T-helper 1 cell treated with Interleukin-12 subunit alpha and Interleukin-12 subunit beta and Interleukin-4 antibody, amounts not matched to agents 30 μg/mL and 1 μg/mL, for 36 hours (primary cell): ENCODE data around the gene EEF1AKMT3.

Experiments used
- H3K27ac Mint-ChIP-seq: one replicate; pipeline ENCODE4 v1.8.0; 2021; ENCODE audit warnings: mild to moderate bottlenecking, mixed read lengths
- H3K27me3 Mint-ChIP-seq: one replicate; pipeline ENCODE4 v1.8.0; 2021; ENCODE audit warnings: low read depth, mixed read lengths
- H3K36me3 Mint-ChIP-seq: one replicate; pipeline ENCODE4 v1.8.0; 2021; ENCODE audit warnings: low read depth, mixed read lengths
- H3K4me1 Mint-ChIP-seq: one replicate; pipeline ENCODE4 v1.8.0; 2021; ENCODE audit warnings: low read depth, mixed read lengths
- H3K4me3 Mint-ChIP-seq: one replicate; pipeline ENCODE4 v1.8.0; 2021; ENCODE audit warnings: mild to moderate bottlenecking, moderate library complexity, mixed read lengths
- H3K9me3 Mint-ChIP-seq: one replicate; pipeline ENCODE4 v1.8.0; 2021; ENCODE audit warnings: mixed read lengths

The EEF1AKMT3 gene

GRCh38 chr12:57740656-57741412 is 31.6 kb upstream of the EEF1AKMT3 start:
- Mint-ChIP-seq H3K36me3 (peaks cover 25% of the 10 kb centered on the region), H3K9me3 (no peaks in the 10 kb centered on the region), H3K4me3 (peak overlapping the region; percentile 90), H3K4me1 (peaks cover 41% of the 10 kb centered on the region), H3K27ac (peak overlapping the region; percentile 88), H3K27me3 (no peaks in the 10 kb centered on the region)

GRCh38 chr12:57741413-57741789 is 31.0 kb upstream of the EEF1AKMT3 start:
- Mint-ChIP-seq H3K9me3 (no peaks in the 10 kb centered on the region), H3K27ac (peak overlapping the region; percentile 88), H3K4me3 (peak overlapping the region; percentile 90), H3K27me3 (no peaks in the 10 kb centered on the region), H3K36me3 (peaks cover 28% of the 10 kb centered on the region), H3K4me1 (peaks cover 47% of the 10 kb centered on the region)

- peak overlapping the region; percentile 90 for H3K4me3 Mint-ChIP-seq
Measured at GRCh38 chr12:57741844-57742738, 30.3 kb upstream of the EEF1AKMT3 start.

GRCh38 chr12:57743769-57744168 is 28.6 kb upstream of the EEF1AKMT3 start:
- peaks cover 50% of the 10 kb centered on the region for H3K4me1 Mint-ChIP-seq
- H3K27me3 Mint-ChIP-seq = no peaks in the 10 kb centered on the region
- H3K27ac Mint-ChIP-seq = peak overlapping the region; percentile 97
- H3K36me3 Mint-ChIP-seq = peaks cover 34% of the 10 kb centered on the region
- peak overlapping the region; percentile 88 for H3K4me3 Mint-ChIP-seq
- no peaks in the 10 kb centered on the region for H3K9me3 Mint-ChIP-seq

More at GRCh38 chr12:57741844-57742738, 30.3 kb upstream of the EEF1AKMT3 start:
- Mint-ChIP-seq H3K9me3 (no peaks in the 10 kb centered on the region), H3K4me1 (peaks cover 46% of the 10 kb centered on the region), H3K27ac (peak overlapping the region; percentile 88), H3K27me3 (no peaks in the 10 kb centered on the region), H3K36me3 (peaks cover 26% of the 10 kb centered on the region)

GRCh38 chr12:57744194-57744776 is 28.1 kb upstream of the EEF1AKMT3 start:
- Mint-ChIP-seq H3K27me3 (no peaks in the 10 kb centered on the region), H3K4me1 (peaks cover 46% of the 10 kb centered on the region), H3K9me3 (no peaks in the 10 kb centered on the region), H3K36me3 (peaks cover 34% of the 10 kb centered on the region), H3K4me3 (peak overlapping the region; percentile 88), H3K27ac (peak overlapping the region; percentile 97)

GRCh38 chr12:57744777-57745484 is 27.5 kb upstream of the EEF1AKMT3 start, which contains the start of gene TSPAN31:
Gene TSPAN31, plus strand, starts transcription at chr12:57745039. Its CDS starts 116 bp downstream, at chr12:57745155.
- H3K27me3 Mint-ChIP-seq = no peaks in the 10 kb centered on the region
- peaks cover 42% of the 10 kb centered on the region for H3K4me1 Mint-ChIP-seq
- H3K4me3 Mint-ChIP-seq = peak within 1 kb of the TSS; percentile 88
- H3K9me3 Mint-ChIP-seq = no peaks in the 10 kb centered on the region
- H3K27ac Mint-ChIP-seq = peak within 1 kb of the TSS; percentile 97
- peaks cover 32% of the 10 kb centered on the region for H3K36me3 Mint-ChIP-seq

- H3K36me3 Mint-ChIP-seq = peaks cover 36% of the 10 kb centered on the region
- H3K9me3 Mint-ChIP-seq = no peaks in the 10 kb centered on the region
- H3K27ac Mint-ChIP-seq = peak overlapping the region; percentile 97
- H3K4me1 Mint-ChIP-seq = peaks cover 45% of the 10 kb centered on the region
- no peaks in the 10 kb centered on the region for H3K27me3 Mint-ChIP-seq
- H3K4me3 Mint-ChIP-seq = peak overlapping the region; percentile 88
Measured at GRCh38 chr12:57745485-57745881, 26.9 kb upstream of the EEF1AKMT3 start.

GRCh38 chr12:57746025-57746424 is 26.4 kb upstream of the EEF1AKMT3 start:
- Mint-ChIP-seq H3K4me1 (peaks cover 42% of the 10 kb centered on the region), H3K27ac (peak overlapping the region; percentile 97), H3K36me3 (peaks cover 36% of the 10 kb centered on the region), H3K9me3 (no peaks in the 10 kb centered on the region), H3K4me3 (peak overlapping the region; percentile 88), H3K27me3 (no peaks in the 10 kb centered on the region)

GRCh38 chr12:57749061-57749460 is 23.4 kb upstream of the EEF1AKMT3 start:
- Mint-ChIP-seq H3K27me3 (no peaks in the 10 kb centered on the region), H3K36me3 (peaks cover 42% of the 10 kb centered on the region), H3K4me3 (no peak overlapping the region), H3K27ac (no peak overlapping the region), H3K9me3 (no peaks in the 10 kb centered on the region), H3K4me1 (peaks cover 60% of the 10 kb centered on the region)

- no peaks in the 10 kb centered on the region for H3K9me3 Mint-ChIP-seq
Measured at GRCh38 chr12:57750561-57751431, 21.6 kb upstream of the EEF1AKMT3 start.

GRCh38 chr12:57751432-57751787 is 21.0 kb upstream of the EEF1AKMT3 start:
- peaks cover 3% of the 10 kb centered on the region for H3K27me3 Mint-ChIP-seq
- peak overlapping the region; percentile 88 for H3K27ac Mint-ChIP-seq
- H3K4me1 Mint-ChIP-seq = peaks cover 52% of the 10 kb centered on the region
- peak overlapping the region; percentile 96 for H3K4me3 Mint-ChIP-seq
- peaks cover 35% of the 10 kb centered on the region for H3K36me3 Mint-ChIP-seq
- no peaks in the 10 kb centered on the region for H3K9me3 Mint-ChIP-seq

More at GRCh38 chr12:57750561-57751431, 21.6 kb upstream of the EEF1AKMT3 start:
- peak overlapping the region; percentile 96 for H3K4me3 Mint-ChIP-seq
- H3K27ac Mint-ChIP-seq = peak overlapping the region; percentile 88
- H3K4me1 Mint-ChIP-seq = peaks cover 54% of the 10 kb centered on the region
- peaks cover 39% of the 10 kb centered on the region for H3K36me3 Mint-ChIP-seq
- H3K27me3 Mint-ChIP-seq = no peaks in the 10 kb centered on the region

GRCh38 chr12:57751788-57752667 is 20.4 kb upstream of the EEF1AKMT3 start, which contains the start of gene CDK4:
Gene CDK4, minus strand, starts transcription at chr12:57752310. Its CDS starts 593 bp downstream, at chr12:57751717.
- H3K27me3 Mint-ChIP-seq = peaks cover 3% of the 10 kb centered on the region
- peak within 1 kb of the TSS; percentile 96 for H3K4me3 Mint-ChIP-seq
- H3K36me3 Mint-ChIP-seq = peaks cover 35% of the 10 kb centered on the region
- H3K27ac Mint-ChIP-seq = peak within 1 kb of the TSS; percentile 88
- H3K4me1 Mint-ChIP-seq = peaks cover 57% of the 10 kb centered on the region
- no peaks in the 10 kb centered on the region for H3K9me3 Mint-ChIP-seq
